Loucy (cell line): ENCODE data around the gene CXorf49B.

Experiments
- H2AFZ ChIP-seq: fragments of 200-600 bp; sonication (generic); 2 replicates; pipeline ENCODE4 v1.6.0; 2016; ENCODE audit warnings: antibody characterized with exemption, mild to moderate bottlenecking, low read length, moderate library complexity
- H3F3A ChIP-seq: fragments of 200-600 bp; 2 replicates; pipeline ENCODE4 v1.6.0; 2016; ENCODE audit warnings: antibody characterized with exemption, low read depth, mild to moderate bottlenecking
- H3K27me3 ChIP-seq: fragments of 200-600 bp; sonication (generic); 2 replicates; pipeline ENCODE4 v1.6.1; 2014; ENCODE audit warnings: low read length, mild to moderate bottlenecking; ENCODE audit not compliant: insufficient read depth, poor library complexity, severe bottlenecking
- H3K36me3 ChIP-seq: fragments of 200-600 bp; sonication (generic); 2 replicates; pipeline ENCODE4 v1.6.1; 2016; ENCODE audit warnings: low read length; ENCODE audit not compliant: insufficient read depth
- H3K4me1 ChIP-seq: fragments of 200-600 bp; sonication (generic); 2 replicates; pipeline ENCODE4 v1.5.1; 2014; ENCODE audit warnings: low read length, mild to moderate bottlenecking; ENCODE audit not compliant: insufficient read depth, poor library complexity, severe bottlenecking
- H3K4me2 ChIP-seq: fragments of 200-600 bp; sonication (generic); 2 replicates; pipeline ENCODE4 v1.6.0; 2014; ENCODE audit warnings: antibody characterized with exemption, low read length, low read depth, mild to moderate bottlenecking; ENCODE audit not compliant: poor library complexity, severe bottlenecking
- H3K4me3 ChIP-seq: fragments of 200-600 bp; sonication (generic); 2 replicates; pipeline ENCODE4 v1.5.1; 2014; ENCODE audit warnings: low read length, mild to moderate bottlenecking, mixed read lengths; ENCODE audit not compliant: poor library complexity, severe bottlenecking
- H3K79me2 ChIP-seq: fragments of 200-600 bp; sonication (generic); 2 replicates; pipeline ENCODE4 v1.6.1; 2014; ENCODE audit warnings: low read length; ENCODE audit not compliant: insufficient read depth
- H3K9ac ChIP-seq: fragments of 200-600 bp; sonication (generic); 2 replicates; pipeline ENCODE4 v1.6.0; 2014; ENCODE audit warnings: mild to moderate bottlenecking, low read depth, low read length, moderate library complexity; ENCODE audit not compliant: poor library complexity, severe bottlenecking
- H3K9me2 ChIP-seq: fragments of 200-600 bp; sonication (generic); replicated peaks from 2 replicates; pipeline ENCODE4 v1.6.1; 2016; ENCODE audit warnings: low read depth, low read length, mixed read lengths
- H3K9me3 ChIP-seq: fragments of 200-600 bp; sonication (generic); 2 replicates; pipeline ENCODE4 v1.6.1; 2014; ENCODE audit warnings: mild to moderate bottlenecking, antibody characterized with exemption, low read length, low read depth; ENCODE audit not compliant: insufficient read depth
- H4K20me1 ChIP-seq: fragments of 200-600 bp; sonication (generic); 2 replicates; pipeline ENCODE4 v1.6.0; 2014; ENCODE audit warnings: antibody characterized with exemption, low read length, mild to moderate bottlenecking; ENCODE audit not compliant: insufficient read depth, poor library complexity, severe bottlenecking
- CTCF ChIP-seq: fragments of 200-600 bp; sonication (generic); conservative IDR thresholded peaks from 2 replicates; pipeline ENCODE4 v1.5.1; 2014; ENCODE audit warnings: mild to moderate bottlenecking, antibody characterized with exemption, low read length
- EZH2phosphoT487 ChIP-seq: fragments of 200-600 bp; IDR thresholded peaks from 2 replicates; pipeline ENCODE4 v1.6.1; 2018; ENCODE audit warnings: antibody characterized with exemption, mild to moderate bottlenecking, moderate library complexity, borderline replicate concordance

Gene CXorf49B

GRCh38 chrX:71814123-71814912 is 51.2 kb downstream of the CXorf49B start:
- H3K4me2 ChIP-seq = no peak overlapping the region

GRCh38 chrX:71815121-71815905 is 52.2 kb downstream of the CXorf49B start:
- H3F3A ChIP-seq = no peaks in the 10 kb centered on the region

More at GRCh38 chrX:71814123-71814912, 51.2 kb downstream of the CXorf49B start:
- no peaks in the 10 kb centered on the region for H3K36me3 ChIP-seq
- no peaks in the 10 kb centered on the region for H3K79me2 ChIP-seq
- no peak overlapping the region for H3K4me3 ChIP-seq
- no peak overlapping the region for H2AFZ ChIP-seq
- H3K9me3 ChIP-seq = no peaks in the 10 kb centered on the region
- no peaks in the 10 kb centered on the region for H3F3A ChIP-seq
- no peaks in the 10 kb centered on the region for H3K4me1 ChIP-seq
- H4K20me1 ChIP-seq = no peaks in the 10 kb centered on the region
- no peak overlapping the region for H3K9ac ChIP-seq
- no peaks in the 10 kb centered on the region for H3K9me2 ChIP-seq
- no peaks in the 10 kb centered on the region for H3K27me3 ChIP-seq
- TF ChIP-seq CTCF (no peak), EZH2phosphoT487 (no peak)

GRCh38 chrX:71815906-71816156 is 52.7 kb downstream of the CXorf49B start:
- Histone ChIP-seq H3K4me3 (no peak overlapping the region), H3K79me2 (no peaks in the 10 kb centered on the region), H3K9me2 (no peaks in the 10 kb centered on the region), H3K9me3 (no peaks in the 10 kb centered on the region), H3K4me2 (no peak overlapping the region), H3K4me1 (no peaks in the 10 kb centered on the region), H3K9ac (no peak overlapping the region), H3K27me3 (no peaks in the 10 kb centered on the region), H2AFZ (no peak overlapping the region), H4K20me1 (no peaks in the 10 kb centered on the region), H3K36me3 (no peaks in the 10 kb centered on the region), H3F3A (no peaks in the 10 kb centered on the region)
- TF ChIP-seq EZH2phosphoT487 (no peak), CTCF (no peak)

More at GRCh38 chrX:71815121-71815905, 52.2 kb downstream of the CXorf49B start:
- no peaks in the 10 kb centered on the region for H3K4me1 ChIP-seq
- H3K27me3 ChIP-seq = no peaks in the 10 kb centered on the region
- no peaks in the 10 kb centered on the region for H3K9me3 ChIP-seq
- no peak overlapping the region for H2AFZ ChIP-seq
- H4K20me1 ChIP-seq = no peaks in the 10 kb centered on the region
- TF ChIP-seq EZH2phosphoT487 = no peak
- TF ChIP-seq CTCF = no peak
- H3K9ac ChIP-seq = no peak overlapping the region
- H3K79me2 ChIP-seq = no peaks in the 10 kb centered on the region
- H3K4me3 ChIP-seq = no peak overlapping the region
- H3K9me2 ChIP-seq = no peaks in the 10 kb centered on the region
- no peak overlapping the region for H3K4me2 ChIP-seq
- no peaks in the 10 kb centered on the region for H3K36me3 ChIP-seq
